RKO (cell line): ENCODE results near the gene NECTIN2.
"Not testable (repeated sequence)": the region's sequence is repeated elsewhere in the genome, so short reads cannot be mapped to it uniquely, and the experiment has no call there.

Experiments used
- DNase-seq: peaks from one replicate; pipeline ENCODE4 v3.0.0-alpha.2; 2016; ENCODE audit warnings: low spot score

NECTIN2 gene

GRCh38 chr19:44817725-44818465, 28.2 kb upstream of the NECTIN2 start:
- no peak for DNase-seq

GRCh38 chr19:44818466-44819031, 27.5 kb upstream of the NECTIN2 start:
- DNase-seq = no peak

- DNase-seq = no peak
Observed at GRCh38 chr19:44819246-44819832, 26.8 kb upstream of the NECTIN2 start.

- no peak for DNase-seq
Observed at GRCh38 chr19:44820648-44821609, 25.2 kb upstream of the NECTIN2 start.

GRCh38 chr19:44822177-44822576, 23.9 kb upstream of the NECTIN2 start:
- DNase-seq = no peak

- no peak for DNase-seq
Observed at GRCh38 chr19:44822670-44823372, 23.3 kb upstream of the NECTIN2 start.

GRCh38 chr19:44823373-44823698, 22.8 kb upstream of the NECTIN2 start:
- DNase-seq = no peak

GRCh38 chr19:44824761-44825160, 21.3 kb upstream of the NECTIN2 start:
- DNase-seq = no peak

GRCh38 chr19:44832875-44833274, 13.2 kb upstream of the NECTIN2 start:
- not testable (repeated sequence) for DNase-seq

GRCh38 chr19:44834399-44834798, 11.7 kb upstream of the NECTIN2 start:
- DNase-seq = not testable (repeated sequence)

GRCh38 chr19:44839276-44839675, 6.8 kb upstream of the NECTIN2 start:
- DNase-seq = no peak

- DNase-seq = no peak
Observed at GRCh38 chr19:44840811-44841210, 5.3 kb upstream of the NECTIN2 start.

- DNase-seq = no peak
Observed at GRCh38 chr19:44841231-44841630, 4.9 kb upstream of the NECTIN2 start.

GRCh38 chr19:44845286-44845611, 848 bp upstream of the NECTIN2 start:
- DNase-seq = no peak

GRCh38 chr19:44846455-44847143, 502 bp downstream of the NECTIN2 start:
- DNase-seq = peak; percentile 25

GRCh38 chr19:44847144-44848035, 1.3 kb downstream of the NECTIN2 start:
- DNase-seq = peak; percentile 45

GRCh38 chr19:44848036-44848811, 2.1 kb downstream of the NECTIN2 start:
- DNase-seq = no peak

GRCh38 chr19:44848812-44849447, 2.8 kb downstream of the NECTIN2 start:
- DNase-seq = no peak

GRCh38 chr19:44850641-44851109, 4.6 kb downstream of the NECTIN2 start:
- DNase-seq = no peak
